ENCODE data around the gene HES5. TPM values are rescaled to one million over a fixed set of nuclear protein-coding genes. Genes with fewer than 3 reads are reported as not detected.
"Not testable (repeated sequence)": the region's sequence is repeated elsewhere in the genome, so short reads cannot be mapped to it uniquely, and the experiment has no call there.

Gene HES5
- total and polyA plus RNA-seq, 2 donors (not counting 3 experiments of a cell fraction or from before 2014, with no cell fraction given) = 0.07 TPM; not detected in 1

GRCh38 chr1:2552189-2552588, 22.1 kb upstream of the HES5 start:
- ChIA-PET CTCF (no interaction called here), POLR2A (no interaction called here)
- intact Hi-C loops (cut with micrococcal nuclease) (no loop called here), dilution Hi-C loops (cut with MboI; ENCODE audit: extremely low pct_ligation_motif_present, low sequenced_read_pairs) (no loop called here)
- H3K27ac ChIP-seq (ENCODE audit: insufficient read depth, low read depth, low read length) = no peak overlapping the region
- H4K20me1 ChIP-seq (replicated peaks; ENCODE audit: control insufficient read depth, extremely low read depth, insufficient read depth, low read length) = no peaks in the 10 kb centered on the region
- peaks cover 39% of the 10 kb centered on the region for H3K4me1 ChIP-seq (ENCODE audit: control insufficient read depth, extremely low read depth, insufficient read depth, low read length)
- no peak overlapping the region for H2AFZ ChIP-seq (ENCODE audit: low read depth, low read length)
- H3K4me2 ChIP-seq (ENCODE audit: insufficient read depth, low read length) = no peak overlapping the region
- no peaks in the 10 kb centered on the region for H3K9me3 ChIP-seq (replicated peaks; ENCODE audit: control insufficient read depth, insufficient read depth, low read length)
- FAIRE-seq = no peak
- no peak for DNase-seq (ENCODE audit: low read depth, low spot score)
- no peaks in the 10 kb centered on the region for H3K79me2 ChIP-seq (ENCODE audit: control insufficient read depth, insufficient read depth, low read length)
- no peak overlapping the region for H3K4me3 ChIP-seq (replicated peaks in 1 of 3; ENCODE audit: insufficient read depth in 1 of 3, low read depth in 1 of 3, low read length in 3 of 3)
- H3K27me3 ChIP-seq (ENCODE audit: control insufficient read depth in 2 of 2, insufficient read depth in 2 of 2, low read length in 2 of 2) = no peaks in the 10 kb centered on the region
- BruUV-seq (replicated peaks) = no TSS peak
- H3K9ac ChIP-seq (replicated peaks; ENCODE audit: extremely low read depth, insufficient read depth, low read length) = no peak overlapping the region
- TF ChIP-seq FOS (IDR thresholded peaks at IDR 0.05; ENCODE audit: borderline replicate concordance, insufficient read depth, low read length) (no peak), MAX (IDR thresholded peaks at IDR 0.05; ENCODE audit: insufficient read depth, insufficient read length) (no peak), MYC (IDR thresholded peaks at IDR 0.05; ENCODE audit: low read depth, low read length) (no peak)
- no peaks in the 10 kb centered on the region for H3K9me1 ChIP-seq (replicated peaks; ENCODE audit: control insufficient read depth, extremely low read depth, insufficient read depth, low read length)
- no peaks in the 10 kb centered on the region for H3K36me3 ChIP-seq (ENCODE audit: control insufficient read depth in 2 of 2, extremely low read depth in 1 of 2, insufficient read depth in 2 of 2, low read length in 2 of 2)

- BruUV-seq (replicated peaks); CTCF ChIA-PET: not testable (repeated sequence)
Observed at GRCh38 chr1:2551544-2551943, 21.5 kb upstream of the HES5 start.

GRCh38 chr1:2550309-2550861, 20.3 kb upstream of the HES5 start:
- FAIRE-seq = peak; percentile 98
- CTCF ChIA-PET = interaction anchor here (0.8 kb wide), 1 partner anchor 11 kb away, joined by 4 read pairs; no protein-coding TSS in a partner anchor
- H3K27me3 ChIP-seq (ENCODE audit: control insufficient read depth in 2 of 2, insufficient read depth in 2 of 2, low read length in 2 of 2); H3K27ac ChIP-seq (ENCODE audit: insufficient read depth, low read depth, low read length); H3K36me3 ChIP-seq (ENCODE audit: control insufficient read depth in 2 of 2, extremely low read depth in 1 of 2, insufficient read depth in 2 of 2, low read length in 2 of 2); POLR2A ChIA-PET; H2AFZ ChIP-seq (ENCODE audit: low read depth, low read length); H3K79me2 ChIP-seq (ENCODE audit: control insufficient read depth, insufficient read depth, low read length); DNase-seq (ENCODE audit: low read depth, low spot score); intact Hi-C loops (cut with micrococcal nuclease); H3K4me2 ChIP-seq (ENCODE audit: insufficient read depth, low read length); H3K9ac ChIP-seq (replicated peaks; ENCODE audit: extremely low read depth, insufficient read depth, low read length); dilution Hi-C loops (cut with MboI; ENCODE audit: extremely low pct_ligation_motif_present, low sequenced_read_pairs); H3K9me1 ChIP-seq (replicated peaks; ENCODE audit: control insufficient read depth, extremely low read depth, insufficient read depth, low read length); H4K20me1 ChIP-seq (replicated peaks; ENCODE audit: control insufficient read depth, extremely low read depth, insufficient read depth, low read length); H3K9me3 ChIP-seq (replicated peaks; ENCODE audit: control insufficient read depth, insufficient read depth, low read length); BruUV-seq (replicated peaks); H3K4me3 ChIP-seq (replicated peaks in 1 of 3; ENCODE audit: insufficient read depth in 1 of 3, low read depth in 1 of 3, low read length in 3 of 3): not testable (repeated sequence)
- H3K4me1 ChIP-seq (ENCODE audit: control insufficient read depth, extremely low read depth, insufficient read depth, low read length) = peaks cover 44% of the 10 kb centered on the region

More at GRCh38 chr1:2551544-2551943, 21.5 kb upstream of the HES5 start:
- H2AFZ ChIP-seq (ENCODE audit: low read depth, low read length); POLR2A ChIA-PET; H3K9me1 ChIP-seq (replicated peaks; ENCODE audit: control insufficient read depth, extremely low read depth, insufficient read depth, low read length); intact Hi-C loops (cut with micrococcal nuclease); H3K27me3 ChIP-seq (ENCODE audit: control insufficient read depth in 2 of 2, insufficient read depth in 2 of 2, low read length in 2 of 2); H3K4me2 ChIP-seq (ENCODE audit: insufficient read depth, low read length); H3K4me3 ChIP-seq (replicated peaks in 1 of 3; ENCODE audit: insufficient read depth in 1 of 3, low read depth in 1 of 3, low read length in 3 of 3); H3K79me2 ChIP-seq (ENCODE audit: control insufficient read depth, insufficient read depth, low read length); H3K9ac ChIP-seq (replicated peaks; ENCODE audit: extremely low read depth, insufficient read depth, low read length); dilution Hi-C loops (cut with MboI; ENCODE audit: extremely low pct_ligation_motif_present, low sequenced_read_pairs); DNase-seq (ENCODE audit: low read depth, low spot score); FAIRE-seq; H3K36me3 ChIP-seq (ENCODE audit: control insufficient read depth in 2 of 2, extremely low read depth in 1 of 2, insufficient read depth in 2 of 2, low read length in 2 of 2); H3K27ac ChIP-seq (ENCODE audit: insufficient read depth, low read depth, low read length); H4K20me1 ChIP-seq (replicated peaks; ENCODE audit: control insufficient read depth, extremely low read depth, insufficient read depth, low read length); H3K9me3 ChIP-seq (replicated peaks; ENCODE audit: control insufficient read depth, insufficient read depth, low read length): not testable (repeated sequence)
- H3K4me1 ChIP-seq (ENCODE audit: control insufficient read depth, extremely low read depth, insufficient read depth, low read length) = peaks cover 44% of the 10 kb centered on the region

Measured in endothelial cell of umbilical vein (primary cell).